BJ (cell line): ENCODE results near the gene MRNIP. TPM values are rescaled to one million over a fixed set of nuclear protein-coding genes. Genes with fewer than 3 reads are reported as not detected.

Experiments used
- CTCF ChIA-PET: fragments of 350-600 bp; formaldehyde crosslinking; extraction: SDS; loops from one replicate; lab custom pipeline; 2021; ENCODE audit warnings: antibody characterized with exemption, inconsistent platforms; lab: Yijun Ruan, JAX
- POLR2A ChIA-PET: fragments of 300-600 bp; sonication (Branson Sonifier 250); formaldehyde crosslinking; extraction: SDS; loops from one replicate; lab custom pipeline; 2021; ENCODE audit warnings: antibody characterized with exemption; lab: Charles Lee
- DNase-seq: peaks from one replicate; pipeline ENCODE4 v3.0.0-alpha.2; 2011; ENCODE audit warnings: low read depth
- H3K27me3 ChIP-seq: 2 replicates; pipeline ENCODE4 v1.6.0; 2011; ENCODE audit warnings: low read length; ENCODE audit not compliant: control insufficient read depth, insufficient read depth
- H3K36me3 ChIP-seq: 2 replicates; pipeline ENCODE4 v1.5.1; 2011; ENCODE audit warnings: low read length; ENCODE audit not compliant: control insufficient read depth, insufficient read depth
- H3K4me3 ChIP-seq: 2 replicates; pipeline ENCODE4 v1.5.1; 2011; ENCODE audit warnings: low read depth, mild to moderate bottlenecking, control low read depth, low read length
- polyA plus RNA-seq: library from polyadenylated mRNA; depleted of rRNA; stranded (reverse); fragments of >200 nt; gene quantifications from 2 replicates; pipeline ENCODE4 v1.2.3, GENCODE V29; 2011
- TF ChIP-seq, protein P1 (sequence below): IDR thresholded peaks from 2 replicates; pipeline ENCODE4 v1.5.1; 2011; ENCODE audit warnings: low read depth, mild to moderate bottlenecking, control low read depth, inconsistent platforms, low read length, moderate library complexity; ENCODE audit not compliant: insufficient read depth

MRNIP gene
- polyA plus RNA-seq, 1 experiment, result 14.1 TPM

- CTCF ChIA-PET, result interaction anchor here (2.7 kb wide), 1 partner anchor 142 kb away, joined by 9 read pairs; no protein-coding TSS in a partner anchor
Measured at GRCh38 chr5:179905161-179905560, 46.5 kb upstream of the MRNIP start.

DNA sequence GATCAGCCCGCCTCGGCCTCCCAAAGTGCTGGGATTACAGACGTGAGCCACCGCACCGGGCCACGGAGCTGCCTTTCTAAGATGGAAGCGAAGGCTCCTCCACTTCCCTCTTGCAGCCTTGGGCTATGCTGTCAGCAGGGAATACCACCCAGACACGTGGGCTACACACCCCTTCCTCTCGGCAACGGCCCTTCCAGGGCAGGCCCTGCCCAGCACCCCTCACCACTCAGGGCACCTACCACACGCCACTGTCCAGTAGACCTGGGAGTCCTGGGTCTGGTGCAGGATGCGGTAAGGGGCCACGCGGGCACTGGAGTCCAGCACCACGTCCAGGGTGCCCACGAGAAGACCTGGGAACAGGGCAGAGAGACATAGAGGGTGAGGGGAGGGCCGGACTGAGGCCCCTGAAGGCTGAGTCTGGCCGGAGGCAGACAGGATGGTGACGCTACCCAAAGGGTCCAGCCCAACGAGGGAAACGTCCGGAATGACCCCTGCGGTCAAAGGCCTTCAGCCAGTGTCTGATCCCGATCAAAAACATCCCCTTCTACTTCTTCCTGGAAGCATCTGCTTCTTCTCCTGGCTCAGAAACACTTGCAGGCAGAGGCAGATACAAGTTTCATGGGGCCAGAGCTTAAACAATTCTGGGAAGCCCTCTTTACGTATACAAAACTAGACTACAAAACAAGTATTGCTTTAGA, 46.0 kb upstream of the MRNIP start:
- H3K4me3 ChIP-seq, result no peak overlapping the region
- CTCF ChIA-PET, result interaction anchor here (2.7 kb wide), 1 partner anchor 142 kb away, joined by 9 read pairs; no protein-coding TSS in a partner anchor
- H3K36me3 ChIP-seq, result peaks cover 16% of the 10 kb centered on the region
- DNase-seq, result no peak
- POLR2A ChIA-PET, result no interaction called here
- TF ChIP-seq, protein P1, sequence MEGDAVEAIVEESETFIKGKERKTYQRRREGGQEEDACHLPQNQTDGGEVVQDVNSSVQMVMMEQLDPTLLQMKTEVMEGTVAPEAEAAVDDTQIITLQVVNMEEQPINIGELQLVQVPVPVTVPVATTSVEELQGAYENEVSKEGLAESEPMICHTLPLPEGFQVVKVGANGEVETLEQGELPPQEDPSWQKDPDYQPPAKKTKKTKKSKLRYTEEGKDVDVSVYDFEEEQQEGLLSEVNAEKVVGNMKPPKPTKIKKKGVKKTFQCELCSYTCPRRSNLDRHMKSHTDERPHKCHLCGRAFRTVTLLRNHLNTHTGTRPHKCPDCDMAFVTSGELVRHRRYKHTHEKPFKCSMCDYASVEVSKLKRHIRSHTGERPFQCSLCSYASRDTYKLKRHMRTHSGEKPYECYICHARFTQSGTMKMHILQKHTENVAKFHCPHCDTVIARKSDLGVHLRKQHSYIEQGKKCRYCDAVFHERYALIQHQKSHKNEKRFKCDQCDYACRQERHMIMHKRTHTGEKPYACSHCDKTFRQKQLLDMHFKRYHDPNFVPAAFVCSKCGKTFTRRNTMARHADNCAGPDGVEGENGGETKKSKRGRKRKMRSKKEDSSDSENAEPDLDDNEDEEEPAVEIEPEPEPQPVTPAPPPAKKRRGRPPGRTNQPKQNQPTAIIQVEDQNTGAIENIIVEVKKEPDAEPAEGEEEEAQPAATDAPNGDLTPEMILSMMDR, result no peak
- no peaks in the 10 kb centered on the region for H3K27me3 ChIP-seq

More at GRCh38 chr5:179905161-179905560, 46.5 kb upstream of the MRNIP start:
- no peaks in the 10 kb centered on the region for H3K27me3 ChIP-seq
- POLR2A ChIA-PET, result no interaction called here
- no peak overlapping the region for H3K4me3 ChIP-seq
- TF ChIP-seq, protein P1, result no peak
- peaks cover 16% of the 10 kb centered on the region for H3K36me3 ChIP-seq
- no peak for DNase-seq

GRCh38 chr5:179902763-179903158, 44.1 kb upstream of the MRNIP start:
- no peak for DNase-seq
- TF ChIP-seq, protein P1, result no peak
- no peak overlapping the region for H3K4me3 ChIP-seq
- no peaks in the 10 kb centered on the region for H3K27me3 ChIP-seq
- ChIA-PET CTCF (interaction anchor here (1.0 to 1.4 kb wide), 2 partner anchors 10 to 139 kb away, joined by 3 to 4 read pairs; no protein-coding TSS in a partner anchor), POLR2A (no interaction called here)
- H3K36me3 ChIP-seq, result peaks cover 23% of the 10 kb centered on the region

DNA sequence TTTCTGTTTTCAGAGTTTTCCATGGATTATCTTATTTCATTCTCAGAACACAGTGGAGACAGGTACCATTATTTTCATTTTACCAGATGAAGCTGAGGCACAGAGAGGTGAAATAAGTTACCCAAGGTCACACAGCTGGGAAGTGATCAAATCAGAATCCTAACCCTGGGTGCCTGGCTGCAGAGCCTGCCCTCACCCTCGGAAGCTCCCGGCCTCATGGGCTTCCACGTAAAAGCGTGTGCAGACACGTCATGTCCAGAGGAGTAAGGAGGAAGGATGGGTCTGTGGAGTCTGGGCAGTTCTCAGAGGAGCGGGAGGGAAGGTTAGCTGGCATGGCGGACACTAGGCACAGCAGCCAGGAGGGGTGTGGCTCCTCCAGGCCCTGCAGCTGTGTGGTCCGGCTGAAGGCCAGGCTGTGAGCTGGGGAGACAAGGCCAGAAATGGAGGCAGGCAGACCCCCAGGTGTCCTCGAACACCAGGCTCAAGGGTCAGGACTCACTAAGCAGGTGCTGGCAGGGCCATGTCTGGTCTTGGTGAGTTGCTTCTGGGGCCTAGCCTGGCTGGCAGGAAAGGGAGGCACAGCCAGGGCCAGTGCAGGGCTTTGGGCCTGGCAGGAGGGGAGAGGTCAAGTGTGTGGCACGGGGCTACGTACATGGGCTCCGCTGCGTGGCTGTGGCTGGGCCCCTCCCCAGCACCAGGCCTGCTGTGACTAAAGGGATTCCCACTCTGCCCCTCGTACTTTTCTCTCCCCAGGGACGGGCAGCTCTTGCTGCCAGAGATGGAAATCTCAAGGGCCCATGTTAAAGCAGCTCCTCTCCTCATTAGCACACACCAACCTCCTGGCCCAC, 43.5 kb upstream of the MRNIP start:
- Histone ChIP-seq H3K36me3 (peaks cover 25% of the 10 kb centered on the region), H3K27me3 (no peaks in the 10 kb centered on the region), H3K4me3 (no peak overlapping the region)
- ChIA-PET CTCF (interaction anchor here (1.0 to 1.4 kb wide), 2 partner anchors 10 to 139 kb away, joined by 3 to 4 read pairs; no protein-coding TSS in a partner anchor), POLR2A (no interaction called here)
- DNase-seq, result no peak
- TF ChIP-seq, protein P1, result no peak

GRCh38 chr5:179901462-179901861, 42.8 kb upstream of the MRNIP start:
- no peaks in the 10 kb centered on the region for H3K27me3 ChIP-seq
- DNase-seq, result no peak
- TF ChIP-seq, protein P1, result no peak
- CTCF ChIA-PET, result interaction anchor here (1.4 kb wide), 1 partner anchor 9 kb away, joined by 4 read pairs; no protein-coding TSS in a partner anchor
- peaks cover 25% of the 10 kb centered on the region for H3K36me3 ChIP-seq
- POLR2A ChIA-PET, result no interaction called here
- no peak overlapping the region for H3K4me3 ChIP-seq
